GM13977 (cell line): ENCODE data around the gene SPECC1.
"Not testable (repeated sequence)": the region's sequence is repeated elsewhere in the genome, so short reads cannot be mapped to it uniquely, and the experiment has no call there.

Source experiments
- DNase-seq: peaks from one replicate; pipeline ENCODE4 v3.0.0; 2012; ENCODE audit warnings: low spot score
- CTCF ChIP-seq: IDR thresholded peaks from 2 replicates; pipeline ENCODE4 v1.5.1; 2012; ENCODE audit warnings: mild to moderate bottlenecking, control low read depth; ENCODE audit not compliant: insufficient read depth; ENCODE audit errors: extremely low read depth, missing control alignments
- in situ Hi-C: fragments of 300-500 bp; cut with MboI; formaldehyde crosslinking; loops from one replicate; pipeline ENCODE4 v1.12.0; 2022; ENCODE audit warnings: low sequenced_read_pairs, low pct_unique_long_range_greater_than_20kb, mixed read lengths, inconsistent platforms; ENCODE audit not compliant: unreplicated experiment

Gene SPECC1

GRCh38 chr17:20257008-20257407 is 247.8 kb downstream of the SPECC1 start:
- no peak for TF ChIP-seq CTCF
- DNase-seq, result no peak
- in situ Hi-C loops, result no loop called here

GRCh38 chr17:20257798-20258197 is 248.6 kb downstream of the SPECC1 start:
- TF ChIP-seq CTCF, result no peak
- in situ Hi-C loops, result no loop called here
- no peak for DNase-seq

- no peak for DNase-seq
- in situ Hi-C loops, result no loop called here
- no peak for TF ChIP-seq CTCF
Observed at GRCh38 chr17:20259668-20260067, 250.5 kb downstream of the SPECC1 start.

GRCh38 chr17:20260268-20260667 is 251.1 kb downstream of the SPECC1 start:
- in situ Hi-C loops, result no loop called here
- no peak for DNase-seq
- TF ChIP-seq CTCF, result no peak

- DNase-seq, result no peak
- TF ChIP-seq CTCF, result no peak
- in situ Hi-C loops, result no loop called here
Observed at GRCh38 chr17:20262226-20263114, 253.3 kb downstream of the SPECC1 start.

- in situ Hi-C loops, DNase-seq: not testable (repeated sequence)
Observed at GRCh38 chr17:20263115-20263433, 253.9 kb downstream of the SPECC1 start.

GRCh38 chr17:20263595-20263994 is 254.4 kb downstream of the SPECC1 start:
- TF ChIP-seq CTCF, result no peak
- in situ Hi-C loops, result no loop called here
- DNase-seq, result no peak
